Left forelimb (tissue), 1 donor: ENCODE results near the gene EXOC3L2.
A peak's percentile ranks its signal among the peaks of the same experiment; 100 is the strongest.

Experiments used
- DNase-seq: peaks from one replicate; pipeline ENCODE4 v3.0.0-alpha.2; 2018; ENCODE audit warnings: low spot score

Gene EXOC3L2

DNA sequence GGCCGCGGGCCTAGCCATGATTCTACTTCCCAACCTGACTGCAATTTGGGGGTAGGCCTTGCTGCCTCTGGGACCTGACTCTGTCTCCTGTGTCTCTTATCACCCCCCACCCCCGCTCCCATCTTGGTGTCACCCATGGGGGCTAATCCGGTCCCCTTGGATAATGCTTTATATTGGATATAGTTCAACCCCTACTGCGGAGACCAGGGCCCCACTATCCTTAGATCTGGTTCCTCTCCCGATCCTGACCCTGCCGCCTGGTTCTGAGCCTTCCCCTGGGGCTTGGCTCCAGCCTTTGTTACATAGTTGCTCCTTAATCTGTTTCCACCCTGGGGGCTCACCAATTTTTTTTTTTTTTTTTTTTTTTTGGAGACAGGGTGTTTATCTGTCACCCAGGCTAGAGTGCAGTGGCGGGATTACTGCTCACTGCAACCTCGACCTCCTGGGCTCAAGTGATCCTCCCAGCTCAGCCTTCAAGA, 65.3 kb downstream of the EXOC3L2 start:
- no peak for DNase-seq

DNA sequence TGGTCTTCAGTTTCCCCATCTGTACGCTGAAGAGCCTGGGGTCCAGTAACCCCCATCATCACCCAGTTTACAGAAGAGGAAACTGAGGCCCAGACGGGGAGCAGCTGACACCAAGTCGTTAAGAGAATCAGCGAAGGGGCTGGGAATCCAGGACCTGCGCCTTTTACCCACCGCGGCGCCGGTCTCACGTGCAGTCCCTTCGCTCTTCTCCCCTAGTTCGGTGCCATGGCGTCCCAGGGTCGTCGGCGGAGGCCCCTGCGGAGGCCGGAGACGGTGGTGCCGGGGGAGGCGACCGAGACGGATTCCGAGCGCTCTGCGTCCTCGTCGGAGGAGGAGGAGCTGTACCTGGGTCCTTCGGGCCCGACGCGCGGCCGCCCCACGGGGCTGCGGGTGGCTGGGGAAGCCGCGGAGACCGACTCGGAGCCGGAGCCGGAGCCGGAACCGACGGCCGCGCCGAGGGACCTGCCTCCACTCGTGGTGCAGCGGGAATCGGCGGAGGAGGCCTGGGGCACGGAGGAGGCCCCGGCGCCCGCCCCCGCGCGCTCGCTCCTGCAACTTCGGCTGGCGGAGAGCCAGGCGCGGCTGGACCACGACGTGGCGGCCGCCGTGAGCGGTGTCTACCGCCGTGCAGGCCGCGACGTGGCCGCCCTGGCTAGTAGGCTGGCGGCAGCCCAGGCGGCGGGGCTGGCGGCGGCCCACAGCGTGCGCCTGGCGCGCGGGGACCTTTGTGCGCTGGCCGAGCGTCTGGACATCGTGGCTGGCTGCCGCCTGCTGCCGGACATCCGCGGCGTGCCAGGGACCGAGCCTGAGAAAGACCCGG, 65.9 kb downstream of the EXOC3L2 start:
- DNase-seq, result no peak

DNA sequence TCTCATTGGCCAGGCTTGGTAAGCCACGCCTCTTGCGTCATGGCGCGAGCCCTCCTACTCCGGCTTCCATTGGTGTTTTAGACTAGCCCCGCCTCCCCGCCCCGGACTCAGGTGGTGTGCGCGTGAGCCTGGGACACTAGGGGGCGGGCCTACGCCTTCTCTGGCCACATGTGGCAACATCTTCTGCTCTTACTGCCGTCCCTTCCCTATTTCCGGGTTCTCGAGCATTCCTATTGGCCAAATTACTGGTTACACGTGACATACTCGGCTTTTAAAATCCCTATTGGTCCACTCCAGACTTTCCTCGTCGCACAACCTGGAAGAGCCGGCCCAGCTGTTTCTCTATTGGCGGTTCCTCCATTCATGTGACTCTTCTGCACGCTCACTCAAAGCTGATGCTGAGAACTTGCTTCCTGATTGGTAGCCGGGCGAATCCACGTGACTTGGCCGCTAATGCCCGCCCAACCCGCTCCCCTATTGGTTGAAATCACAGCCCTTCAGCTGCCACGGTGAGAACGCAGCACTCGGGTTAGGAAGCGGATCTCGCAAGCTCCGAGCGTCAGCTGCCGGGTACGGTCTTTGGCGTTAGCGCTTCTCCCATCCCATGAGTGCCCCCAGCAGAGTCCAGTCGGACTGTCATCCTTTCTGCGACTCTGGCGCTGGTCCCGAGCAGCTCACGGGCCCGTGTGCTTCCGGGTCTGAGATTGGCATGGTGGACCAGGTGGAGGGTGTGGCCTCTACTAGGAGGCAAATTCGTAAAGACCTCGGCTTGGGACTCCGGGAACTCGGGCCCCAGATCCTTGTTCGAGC, 66.7 kb downstream of the EXOC3L2 start, which contains the start of gene BLOC1S3:
Gene BLOC1S3, plus strand, starts transcription at position 523 of the 810 bp plus-strand sequence. CDS start 513 bp downstream, outside the sequence.
- DNase-seq, result peak; percentile 100

DNA sequence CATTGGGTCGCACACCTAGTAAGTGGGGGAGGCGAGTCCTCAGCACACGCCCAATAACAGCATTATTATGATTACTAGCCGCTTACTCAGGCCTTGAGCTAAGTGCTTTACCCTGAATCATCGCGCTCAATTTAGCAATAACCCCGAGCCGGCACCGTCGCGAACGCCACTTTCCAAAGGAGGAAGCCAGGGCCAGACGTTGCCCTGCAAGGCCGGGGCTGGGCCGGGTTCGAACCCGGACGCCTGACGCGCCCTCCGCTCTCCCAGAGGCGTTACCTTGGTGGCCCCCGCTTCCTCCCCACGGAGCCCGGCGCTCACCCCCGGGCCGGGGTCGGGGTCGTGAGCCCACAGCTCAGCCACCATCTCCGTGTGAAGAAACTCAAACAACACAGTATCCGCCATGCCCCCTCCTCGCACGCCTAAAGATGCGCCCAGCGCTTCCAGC, 67.4 kb downstream of the EXOC3L2 start, which contains the start of gene TRAPPC6A:
Gene TRAPPC6A, minus strand, starts transcription at position 421 of the 445 bp plus-strand sequence. Its CDS starts 19 bp downstream, at position 402.
- no peak for DNase-seq

DNA sequence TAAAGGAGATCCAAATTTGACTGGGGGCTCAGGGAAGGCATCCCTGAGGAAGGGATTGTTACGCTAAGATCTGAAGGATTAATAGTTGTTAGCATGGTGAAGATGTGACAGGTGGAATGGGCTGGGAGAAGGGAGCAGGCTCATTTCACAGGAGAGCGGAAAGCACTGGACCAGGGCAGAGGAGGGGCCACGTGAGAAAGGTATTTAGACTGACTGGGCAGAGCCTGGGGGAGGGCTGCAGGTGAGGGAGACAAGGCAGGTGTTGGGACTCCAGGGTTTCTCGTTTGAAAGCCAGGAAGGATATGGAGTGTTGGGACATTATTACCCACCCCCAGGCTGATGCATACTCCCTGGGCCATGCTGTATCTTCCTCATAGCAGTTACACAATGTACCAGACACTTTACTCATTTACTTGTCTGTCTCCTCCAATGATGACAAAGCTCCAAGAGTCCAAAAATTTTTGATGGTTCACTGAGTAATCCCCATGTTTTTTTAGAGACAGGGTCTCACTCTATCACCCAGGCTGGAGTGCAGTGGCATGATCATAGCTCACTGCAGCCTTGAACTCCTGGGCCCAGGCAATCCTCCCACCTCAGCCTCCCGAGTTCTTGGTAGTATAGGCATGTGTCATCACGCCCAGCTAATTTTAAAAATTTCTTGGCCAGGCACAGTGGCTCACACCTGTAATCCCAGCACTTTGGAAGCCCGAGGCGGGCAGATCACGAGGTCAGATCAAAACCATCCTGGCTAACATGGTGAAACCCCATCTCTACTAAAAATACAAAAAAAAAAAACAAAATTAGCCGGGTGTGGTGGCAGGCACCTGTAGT, 69.5 kb downstream of the EXOC3L2 start:
- no peak for DNase-seq

DNA sequence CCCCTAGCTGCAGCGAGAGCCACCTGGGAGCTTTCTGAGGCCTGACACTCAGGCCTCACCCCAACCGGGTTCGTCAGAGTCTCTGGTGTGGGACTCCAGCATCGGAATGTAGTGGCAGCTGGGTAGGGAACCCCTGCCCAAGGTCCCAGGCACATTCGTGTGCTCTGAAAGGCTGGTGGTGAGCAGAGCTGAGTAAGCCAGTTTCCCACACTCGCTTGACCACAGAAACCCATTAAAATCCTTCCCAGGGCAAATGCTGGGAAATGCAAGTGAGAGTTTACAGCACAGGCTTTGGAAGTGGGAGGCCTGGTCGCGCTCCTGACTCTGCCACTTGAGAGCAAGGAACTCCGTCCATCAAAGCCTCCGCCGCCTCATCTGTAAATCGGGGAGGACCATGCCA, 71.4 kb downstream of the EXOC3L2 start:
- DNase-seq, result no peak

DNA sequence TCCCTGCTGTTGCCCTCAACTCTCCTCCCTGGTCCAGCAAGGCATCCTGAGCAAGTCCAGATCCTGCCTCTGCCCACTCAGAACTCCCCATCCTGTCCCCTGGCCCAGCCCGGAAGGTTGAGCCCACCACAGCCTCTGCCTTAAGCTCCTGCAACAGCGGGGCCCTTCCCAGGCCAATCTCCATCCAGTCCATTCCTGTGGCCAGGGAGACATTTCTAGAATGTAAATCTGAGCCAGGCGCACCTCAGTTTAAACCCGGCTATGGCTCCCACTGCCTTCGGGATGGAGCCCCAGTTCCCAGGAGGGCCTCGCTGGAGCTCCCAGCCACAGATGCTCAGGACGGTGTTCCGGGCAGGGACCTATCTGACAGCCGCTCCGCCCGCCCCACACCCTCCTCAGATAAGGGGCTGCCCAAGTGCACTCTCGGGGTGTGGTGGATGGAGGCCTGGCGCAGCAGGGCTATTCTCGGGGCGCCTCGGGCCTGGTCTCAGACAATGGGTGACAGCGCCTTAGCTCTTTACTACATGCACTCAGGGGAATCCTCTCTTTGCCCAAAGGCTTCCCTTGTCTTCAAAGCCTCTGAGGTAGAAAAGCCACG, 72.5 kb downstream of the EXOC3L2 start:
- no peak for DNase-seq

DNA sequence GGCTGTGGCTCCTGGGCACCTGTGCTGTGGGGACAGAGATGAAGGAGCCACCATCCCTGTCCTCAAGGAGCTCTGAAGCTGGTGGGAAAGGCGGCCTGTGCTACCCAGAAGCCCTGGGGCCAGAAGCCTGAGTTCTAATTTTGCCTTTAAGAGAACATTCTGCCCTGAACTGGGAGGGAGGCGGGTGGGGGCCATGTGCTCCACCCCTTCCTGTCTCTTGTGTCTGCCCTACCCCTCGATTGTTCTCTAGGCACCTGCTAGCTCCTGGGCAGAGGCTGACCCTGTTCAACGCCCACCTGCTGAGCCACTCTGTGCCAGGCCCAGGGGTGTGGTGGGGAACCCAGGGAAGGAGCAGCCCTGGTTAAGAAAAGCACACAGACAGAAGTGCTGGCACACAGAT, 73.0 kb downstream of the EXOC3L2 start:
- DNase-seq, result no peak

DNA sequence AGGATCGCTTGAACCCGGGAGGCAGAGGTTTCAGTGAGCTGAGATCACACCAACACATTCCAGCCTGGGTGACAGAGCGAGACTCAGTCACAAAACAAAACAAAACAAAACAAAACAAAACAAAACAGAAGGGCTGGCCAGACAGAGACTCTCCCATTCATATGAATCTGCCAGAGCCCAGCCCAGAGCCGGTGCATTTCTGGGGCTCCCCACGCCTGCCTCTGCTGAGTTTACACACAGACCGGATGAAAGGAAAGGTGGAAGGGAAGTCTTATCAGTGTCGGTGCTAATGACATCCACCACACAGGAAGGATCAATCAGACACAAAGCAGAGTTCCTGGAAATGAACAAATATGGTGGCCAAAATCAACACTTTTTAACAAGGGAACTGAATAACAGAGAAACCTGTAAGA, 74.0 kb downstream of the EXOC3L2 start:
- DNase-seq, result no peak

DNA sequence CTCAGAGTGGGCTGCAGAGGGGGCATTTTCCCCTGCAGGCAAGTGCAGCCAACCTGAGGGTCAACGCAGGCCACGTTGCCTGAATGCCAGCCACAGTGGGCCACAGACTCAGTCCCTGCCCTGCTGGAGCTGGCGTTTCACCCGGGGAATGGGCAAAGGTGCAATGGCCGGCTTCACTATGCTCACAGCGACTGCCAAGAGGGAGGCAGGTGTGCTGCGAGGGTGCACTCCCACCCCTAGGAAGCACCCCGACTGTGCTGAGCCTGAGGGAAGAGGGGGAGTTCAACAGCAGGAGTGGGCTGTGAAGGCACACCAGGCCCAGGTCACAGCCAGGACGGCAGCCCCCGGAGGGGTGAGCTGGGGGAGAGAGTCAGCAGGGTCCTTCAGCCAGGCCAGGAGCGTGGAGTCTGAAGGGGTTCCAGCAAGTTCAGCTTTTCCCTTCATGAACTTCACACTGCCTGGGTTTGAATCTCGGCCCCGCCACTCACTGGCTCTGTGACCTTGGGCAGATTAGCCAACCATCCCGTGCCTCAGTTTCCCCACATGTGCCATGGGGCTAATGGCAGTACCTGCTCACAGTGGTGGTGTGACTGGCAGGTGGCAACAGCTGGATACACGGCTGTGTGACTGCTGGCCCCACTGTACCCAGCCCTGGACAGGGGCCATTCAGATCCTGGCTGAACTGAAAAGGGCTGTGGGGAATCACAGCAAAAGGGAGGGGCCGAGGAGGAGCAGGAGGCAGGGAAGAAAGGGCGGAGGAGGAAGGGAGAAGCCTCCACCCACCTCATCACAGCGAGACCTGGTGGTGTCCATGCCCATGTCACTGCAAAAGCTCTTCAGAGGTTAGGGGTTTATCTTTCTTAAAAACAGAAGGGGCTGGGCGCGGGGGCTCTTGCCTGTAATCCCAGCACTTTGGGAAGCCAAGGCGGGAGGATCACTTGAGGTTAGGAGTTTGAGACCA, 74.8 kb downstream of the EXOC3L2 start:
- DNase-seq, result no peak

DNA sequence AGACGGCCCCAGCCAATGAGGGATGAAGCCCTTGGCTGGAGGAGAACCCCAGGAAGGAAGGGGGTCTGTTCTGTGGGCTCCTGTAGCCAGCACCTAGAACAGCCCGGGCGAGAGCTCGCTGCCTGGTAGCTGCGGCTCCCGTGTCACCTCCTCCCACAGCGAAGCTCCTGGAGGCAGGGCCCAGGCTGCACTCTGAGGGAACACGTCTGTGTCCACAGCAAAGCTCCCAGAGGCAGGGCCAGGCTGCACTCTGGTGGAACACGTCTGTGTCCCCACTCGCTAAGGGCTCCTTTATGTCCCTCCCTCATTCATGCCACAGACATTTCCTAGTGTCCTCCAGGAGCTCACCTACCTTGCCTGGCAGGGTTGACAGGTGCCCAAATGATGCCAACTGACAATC, 75.6 kb downstream of the EXOC3L2 start:
- no peak for DNase-seq

DNA sequence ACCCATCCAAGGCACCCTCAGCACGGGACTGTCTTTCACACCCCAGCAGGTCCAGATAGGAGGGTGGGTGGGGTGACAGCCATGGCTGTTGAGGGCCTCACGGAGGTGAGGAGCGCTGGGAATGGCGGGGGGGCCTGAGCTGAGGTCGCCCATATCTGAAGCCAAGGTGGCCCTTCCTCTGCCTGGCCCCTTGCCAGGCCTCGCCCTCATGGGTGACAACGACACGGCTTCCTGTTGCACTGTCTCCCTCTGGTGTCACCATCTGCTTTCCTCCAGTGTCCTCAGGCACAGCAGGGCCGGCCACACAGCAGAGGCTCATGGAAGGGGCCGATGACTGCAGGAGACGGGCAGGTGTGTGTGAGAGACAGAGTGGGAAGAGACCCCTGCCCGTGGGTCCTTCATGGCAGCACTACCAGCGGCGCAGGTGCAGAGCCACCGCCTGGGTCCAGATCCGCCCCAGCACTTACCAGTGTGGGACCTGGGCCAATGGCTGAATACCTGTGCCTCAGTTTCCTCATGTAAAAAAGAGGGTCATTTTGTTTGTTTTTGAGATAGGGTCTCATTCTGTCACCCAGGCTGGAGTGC, 76.3 kb downstream of the EXOC3L2 start:
- no peak for DNase-seq

DNA sequence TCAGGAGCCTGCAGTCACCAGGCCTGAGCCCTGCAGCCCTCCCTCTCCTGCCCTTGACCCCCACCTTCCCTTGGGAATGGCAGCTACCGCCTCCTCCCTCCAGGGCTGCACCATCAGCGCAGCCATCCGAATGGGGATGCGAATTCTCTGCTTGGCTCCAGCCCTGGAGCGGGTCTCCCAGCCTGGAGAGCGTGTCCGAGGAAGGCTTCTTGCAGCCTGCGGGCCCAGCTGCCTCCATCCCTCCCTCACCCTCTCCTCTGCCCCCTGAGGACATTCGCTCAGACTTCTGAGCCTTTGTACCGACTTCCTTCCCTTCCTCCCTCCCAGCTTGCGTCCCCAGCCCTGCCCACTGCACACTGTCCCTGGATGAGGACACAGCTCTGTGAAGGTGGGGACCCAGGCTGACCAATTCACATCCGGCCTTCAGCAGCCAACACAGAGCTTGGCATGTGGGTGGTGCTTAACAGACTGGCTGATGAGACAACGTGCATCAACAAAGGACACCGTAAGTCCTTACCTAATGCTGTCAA, 78.4 kb downstream of the EXOC3L2 start:
- DNase-seq, result no peak

DNA sequence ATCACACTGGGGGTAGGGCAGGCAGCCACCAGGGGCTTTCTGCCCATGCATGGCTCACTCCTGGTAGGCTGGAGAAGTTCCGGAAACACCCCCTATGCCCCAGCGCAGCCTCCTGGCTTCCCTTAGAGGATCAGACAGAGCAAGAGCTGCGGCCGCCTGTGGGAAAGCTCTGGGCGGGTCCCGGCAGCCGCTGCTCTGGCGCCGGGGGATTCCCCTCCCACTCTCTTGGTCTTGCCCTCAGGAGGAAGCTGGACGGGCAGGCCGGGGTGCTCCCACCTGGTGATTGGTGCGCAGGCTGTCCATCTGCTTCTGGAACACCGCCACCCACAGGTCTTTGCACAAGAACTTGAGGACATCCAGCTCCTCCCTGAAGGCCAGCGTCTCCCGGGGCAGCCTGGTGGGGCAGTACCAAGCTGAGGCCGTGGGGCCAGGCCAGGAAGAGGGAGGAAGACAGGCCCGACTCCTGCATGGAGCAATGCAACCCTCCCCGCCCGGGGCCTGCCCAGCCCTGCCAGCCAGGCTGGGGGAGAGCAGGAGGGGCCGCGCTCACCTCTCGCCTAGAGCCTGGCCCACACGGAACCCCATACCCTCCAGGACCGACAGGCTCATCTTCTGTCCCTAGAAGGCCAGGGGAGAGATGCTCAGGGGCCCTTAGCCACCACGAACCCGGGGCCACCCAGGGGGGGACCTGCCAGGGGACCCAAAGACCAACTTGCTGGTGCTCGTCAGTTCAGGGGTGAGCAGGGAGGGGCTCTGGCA, 80.5 kb downstream of the EXOC3L2 start:
- DNase-seq, result no peak

DNA sequence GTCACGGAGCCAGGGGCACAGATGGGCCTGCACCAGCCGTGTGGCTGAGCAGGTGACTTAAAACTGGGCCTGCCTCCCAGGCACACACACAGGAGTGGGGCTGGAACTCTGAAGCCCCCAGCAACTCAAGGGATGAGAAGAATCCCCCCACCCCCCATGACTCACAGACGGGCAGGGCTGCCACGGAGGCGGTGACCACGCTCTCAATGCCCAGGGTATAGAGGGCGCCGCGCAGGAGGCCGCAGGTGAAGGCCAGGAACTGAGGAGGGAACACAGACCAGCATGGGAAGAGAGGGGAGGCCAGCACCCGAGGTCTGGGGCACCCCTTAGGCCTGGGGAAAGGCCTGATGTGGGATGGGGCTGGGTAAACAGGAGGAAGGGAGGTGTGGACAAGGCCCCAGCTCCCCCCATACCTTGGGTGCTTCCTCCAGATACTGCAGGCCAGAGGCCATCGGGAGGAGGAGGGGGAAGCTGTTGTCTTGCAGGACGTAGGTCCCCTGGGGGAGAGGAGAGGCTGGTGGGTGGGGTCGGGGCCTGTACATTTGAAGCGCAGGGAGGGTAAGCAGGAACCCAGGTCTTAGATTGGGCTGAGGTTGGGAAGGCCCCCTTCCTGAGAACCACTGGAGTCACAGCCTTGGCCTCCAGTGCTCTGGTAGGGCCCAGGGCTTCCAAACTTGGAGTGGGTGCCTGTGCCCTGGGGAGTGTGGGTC, 81.3 kb downstream of the EXOC3L2 start:
- DNase-seq, result no peak

DNA sequence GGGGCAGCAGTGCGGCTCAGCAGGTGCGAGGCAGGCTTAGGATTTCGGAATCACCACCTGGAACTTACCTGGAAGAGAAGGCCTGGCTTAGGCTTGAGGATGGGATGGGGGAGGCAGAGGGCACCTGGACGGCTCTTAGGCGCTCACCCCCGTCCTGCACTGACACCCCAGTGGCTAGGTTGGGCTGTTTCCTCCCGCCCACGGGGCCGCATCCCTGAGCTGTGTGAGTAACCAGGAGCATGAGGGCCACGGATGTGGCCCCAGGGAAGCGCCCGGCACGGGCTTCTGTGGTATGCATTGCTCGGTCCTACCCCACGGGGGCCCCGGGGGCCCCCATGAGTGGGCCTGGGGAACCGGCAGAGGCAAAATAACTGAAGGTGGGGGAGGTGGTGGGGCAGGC, 82.1 kb downstream of the EXOC3L2 start:
- no peak for DNase-seq

DNA sequence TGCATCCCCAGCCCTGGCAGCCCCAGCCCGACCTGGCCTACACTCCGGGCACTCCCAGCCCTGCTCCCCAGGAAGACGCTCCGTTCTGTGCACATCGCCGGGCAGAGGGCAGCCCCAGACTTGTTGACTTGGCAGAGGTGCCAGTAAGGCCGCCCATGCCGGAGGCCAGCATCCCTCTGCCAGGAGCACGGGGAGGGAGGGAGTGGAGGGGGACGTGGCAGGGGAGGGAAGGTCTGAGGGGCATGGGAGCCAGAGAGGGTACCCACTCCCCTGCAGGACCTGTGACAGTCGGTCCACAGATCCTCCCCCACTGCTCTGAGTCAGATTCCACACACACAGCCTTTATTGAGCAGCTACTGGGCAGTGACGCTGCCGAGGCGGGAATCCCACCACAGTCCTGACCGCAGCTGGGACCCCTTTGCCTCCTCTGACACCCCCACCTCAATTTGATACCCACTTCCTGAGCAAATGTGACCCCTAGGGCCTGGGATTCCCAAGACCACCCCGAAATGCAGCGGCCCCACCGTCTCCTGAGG, 82.5 kb downstream of the EXOC3L2 start:
- DNase-seq, result no peak
